NCI-H1105 treated with DMSO at 0.1 percent for 48 hours (cell line): Measurements from ENCODE around the gene DDAH1.
"Not testable (repeated sequence)": the region's sequence is repeated elsewhere in the genome, so short reads cannot be mapped to it uniquely, and the experiment has no call there.

ENCODE experiments used
- DNase-seq: peaks from one replicate; lab custom pipeline; 2025; lab: John Stamatoyannopoulos, UW

Gene DDAH1

DNA sequence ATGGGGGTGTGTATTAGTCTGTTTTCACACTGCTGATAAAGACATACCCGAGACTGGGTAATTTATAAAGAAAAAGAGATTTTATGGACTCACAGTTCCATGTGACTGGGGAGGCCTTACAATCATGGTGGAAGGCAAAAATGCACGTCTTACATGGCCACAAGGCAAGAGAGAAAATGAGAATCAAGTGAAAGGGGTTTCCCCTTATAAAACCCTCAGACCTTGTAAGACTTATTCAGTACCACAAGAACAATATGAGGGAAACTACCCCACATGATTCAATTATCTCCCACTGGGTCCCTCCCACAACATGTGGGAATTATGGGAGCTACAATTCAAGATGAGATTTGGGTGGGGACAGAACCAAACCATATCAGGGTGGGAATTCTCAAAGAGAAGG, 5.2 kb upstream of the DDAH1 start:
- DNase-seq: not testable (repeated sequence)

- DNase-seq: no peak
Observed at GRCh38 chr1:85467929-85468540, 3.1 kb upstream of the DDAH1 start.

GRCh38 chr1:85467036-85467435, 2.1 kb upstream of the DDAH1 start:
- no peak for DNase-seq

DNA sequence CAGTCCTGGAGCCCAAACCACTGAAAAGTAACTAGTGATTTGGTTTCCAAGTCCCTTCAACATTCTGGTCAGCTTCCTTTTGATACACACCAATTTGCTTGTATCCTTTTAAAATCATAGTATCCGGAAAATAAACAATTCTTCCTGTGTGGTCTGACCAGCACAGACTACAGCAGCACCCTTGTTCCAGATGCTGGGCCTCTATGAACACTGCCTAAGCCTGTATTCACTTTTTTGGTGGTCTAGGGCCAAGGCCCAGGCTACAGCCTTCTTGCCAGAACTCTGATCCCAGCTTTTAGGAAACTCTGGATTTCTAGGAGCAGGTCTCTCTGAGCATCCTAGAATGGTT, 801 bp upstream of the DDAH1 start:
- DNase-seq: no peak

- peak; percentile 69 for DNase-seq
Observed at GRCh38 chr1:85464497-85465098, 361 bp downstream of the DDAH1 start.

GRCh38 chr1:85463731-85464496, 1.0 kb downstream of the DDAH1 start:
- peak; percentile 26 for DNase-seq

GRCh38 chr1:85462931-85463649, 1.9 kb downstream of the DDAH1 start:
- no peak for DNase-seq

- DNase-seq: no peak
Observed at GRCh38 chr1:85461216-85461918, 3.6 kb downstream of the DDAH1 start.

GRCh38 chr1:85460555-85461088, 4.3 kb downstream of the DDAH1 start:
- DNase-seq: peak; percentile 27

DNA sequence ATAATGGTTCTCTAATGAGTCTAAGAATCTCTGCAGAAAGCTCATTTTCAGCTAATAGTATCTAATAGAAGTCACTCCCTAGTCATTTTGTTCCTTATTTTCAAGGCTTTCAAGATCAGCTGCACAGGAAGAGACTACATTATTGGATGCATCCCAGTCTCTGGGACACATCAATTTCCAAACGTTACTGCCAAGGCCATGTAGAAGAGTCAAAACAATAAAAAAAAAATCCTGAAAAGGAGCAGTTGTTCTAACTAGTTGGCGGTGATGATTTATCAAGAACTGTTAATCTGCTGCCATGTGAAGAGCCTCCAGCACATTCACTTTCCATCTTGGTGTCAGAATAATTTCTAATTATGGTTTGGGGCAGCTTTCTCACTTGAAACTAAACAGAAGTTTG, 5.7 kb downstream of the DDAH1 start:
- no peak for DNase-seq

GRCh38 chr1:85454214-85454613, 10.7 kb downstream of the DDAH1 start:
- DNase-seq: no peak

DNA sequence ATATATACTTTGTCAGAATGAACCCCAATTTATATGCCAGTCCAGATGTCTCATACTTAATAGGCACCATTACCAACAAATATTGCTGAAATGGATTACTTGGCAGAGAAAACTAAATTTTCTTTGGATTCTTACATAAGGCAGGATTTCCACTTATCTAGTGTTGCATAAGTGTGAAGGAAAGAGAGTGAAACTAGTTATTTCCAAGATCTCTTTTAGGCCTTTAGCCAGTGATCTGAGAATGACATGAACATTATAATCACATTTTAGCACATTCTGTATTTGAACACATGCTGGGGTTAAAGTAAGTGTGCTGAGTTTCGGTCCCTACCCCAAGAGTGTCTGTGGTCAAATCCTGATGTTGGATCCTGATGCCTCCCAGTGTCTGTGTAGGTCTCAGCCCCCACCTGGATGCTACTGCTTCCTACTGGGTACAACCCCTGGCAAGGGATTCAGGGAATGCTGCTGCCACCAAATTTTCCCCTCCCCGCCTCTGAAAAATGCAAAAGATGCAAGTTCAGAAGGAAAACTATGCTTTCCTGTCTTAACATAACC, 11.2 kb downstream of the DDAH1 start:
- no peak for DNase-seq

GRCh38 chr1:85452948-85453347, 12.0 kb downstream of the DDAH1 start:
- DNase-seq: no peak

DNA sequence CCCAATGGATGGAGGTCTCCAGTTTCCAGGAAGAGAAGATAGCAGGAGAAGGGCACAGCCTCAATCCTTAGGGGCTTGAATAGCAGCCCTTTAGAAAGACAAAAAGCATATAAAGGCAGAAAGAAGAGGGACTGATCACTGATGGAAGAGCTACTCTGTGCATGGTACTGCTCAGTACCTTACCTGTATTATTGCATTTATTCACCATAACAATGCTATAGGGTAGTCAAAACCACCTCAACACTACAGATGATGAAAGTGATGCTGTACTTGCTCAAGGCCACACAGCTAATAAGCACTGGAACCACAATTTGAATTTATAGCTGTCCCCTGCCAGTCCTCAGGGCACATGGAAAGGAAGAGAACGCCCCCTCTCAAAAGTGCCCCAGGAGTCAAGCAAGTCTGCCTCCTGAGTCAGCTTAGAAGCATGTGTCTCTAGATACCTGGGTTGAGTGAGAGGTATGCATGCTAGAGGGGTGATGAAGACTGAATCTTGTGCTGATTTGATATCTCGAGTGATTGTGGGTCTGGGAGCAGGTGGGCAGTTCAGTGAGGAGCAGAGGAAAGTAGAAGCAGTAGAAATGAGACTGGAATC, 13.6 kb downstream of the DDAH1 start:
- no peak for DNase-seq

- DNase-seq: no peak
Observed at GRCh38 chr1:85450832-85451231, 14.1 kb downstream of the DDAH1 start.

DNA sequence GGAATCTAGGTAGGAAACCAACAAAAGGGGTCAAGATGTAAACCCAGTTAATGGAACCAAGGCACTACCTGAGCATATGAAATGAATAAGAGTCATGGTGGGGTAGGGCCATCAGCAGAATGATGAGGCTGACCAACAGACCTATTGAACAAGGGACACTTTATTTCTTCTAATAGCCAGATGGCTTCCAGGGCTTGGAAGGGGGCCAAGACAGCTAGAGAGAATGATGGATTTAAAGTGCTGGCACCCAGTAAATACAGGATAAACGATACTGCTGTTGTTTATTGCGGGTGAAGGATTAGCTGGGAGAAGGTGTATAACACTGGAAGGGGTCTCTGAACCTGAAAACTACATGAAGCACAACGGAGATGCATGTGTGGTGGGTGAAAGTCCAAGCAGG, 15.6 kb downstream of the DDAH1 start:
- DNase-seq: peak; percentile 50

GRCh38 chr1:85448358-85448757, 16.6 kb downstream of the DDAH1 start:
- no peak for DNase-seq

- no peak for DNase-seq
Observed at GRCh38 chr1:85447006-85447943, 17.7 kb downstream of the DDAH1 start.

DNA sequence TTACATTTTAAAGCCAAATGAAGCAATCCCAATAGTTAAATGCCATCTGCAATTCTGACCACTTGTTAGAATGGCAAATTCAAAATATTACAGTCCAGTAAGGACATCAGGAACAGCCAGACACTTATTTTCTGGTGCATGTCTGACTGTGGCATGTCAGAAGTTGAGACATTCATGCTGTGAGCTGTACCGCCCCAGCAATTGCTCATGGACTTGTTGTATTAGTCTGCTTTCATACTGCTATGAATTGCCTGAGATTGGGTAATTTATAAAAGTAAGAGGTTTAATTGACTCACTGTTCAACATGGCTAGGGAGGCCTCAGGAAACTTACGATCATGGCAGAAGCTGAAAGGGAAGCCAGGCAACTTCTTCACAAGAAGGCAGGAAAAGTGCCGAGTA, 19.1 kb downstream of the DDAH1 start:
- no peak for DNase-seq

GRCh38 chr1:85444381-85444780, 20.6 kb downstream of the DDAH1 start:
- DNase-seq: no peak
